ENCODE data around the gene C4orf36.

- TF ChIP-seq, protein P1, sequence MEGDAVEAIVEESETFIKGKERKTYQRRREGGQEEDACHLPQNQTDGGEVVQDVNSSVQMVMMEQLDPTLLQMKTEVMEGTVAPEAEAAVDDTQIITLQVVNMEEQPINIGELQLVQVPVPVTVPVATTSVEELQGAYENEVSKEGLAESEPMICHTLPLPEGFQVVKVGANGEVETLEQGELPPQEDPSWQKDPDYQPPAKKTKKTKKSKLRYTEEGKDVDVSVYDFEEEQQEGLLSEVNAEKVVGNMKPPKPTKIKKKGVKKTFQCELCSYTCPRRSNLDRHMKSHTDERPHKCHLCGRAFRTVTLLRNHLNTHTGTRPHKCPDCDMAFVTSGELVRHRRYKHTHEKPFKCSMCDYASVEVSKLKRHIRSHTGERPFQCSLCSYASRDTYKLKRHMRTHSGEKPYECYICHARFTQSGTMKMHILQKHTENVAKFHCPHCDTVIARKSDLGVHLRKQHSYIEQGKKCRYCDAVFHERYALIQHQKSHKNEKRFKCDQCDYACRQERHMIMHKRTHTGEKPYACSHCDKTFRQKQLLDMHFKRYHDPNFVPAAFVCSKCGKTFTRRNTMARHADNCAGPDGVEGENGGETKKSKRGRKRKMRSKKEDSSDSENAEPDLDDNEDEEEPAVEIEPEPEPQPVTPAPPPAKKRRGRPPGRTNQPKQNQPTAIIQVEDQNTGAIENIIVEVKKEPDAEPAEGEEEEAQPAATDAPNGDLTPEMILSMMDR (IDR thresholded peaks at IDR 0.05; ENCODE audit: control extremely low read depth in 1 of 3, insufficient read depth in 1 of 3, low read depth in 1 of 3, low read length in 3 of 3) = no peak
- TF ChIP-seq SIX5 (IDR thresholded peaks at IDR 0.05; ENCODE audit: low read depth, low read length) (no peak), SAP30 (IDR thresholded peaks at IDR 0.05; ENCODE audit: insufficient read depth, insufficient replicate concordance, low read length) (no peak), EGR1 (IDR thresholded peaks at IDR 0.05; ENCODE audit: borderline replicate concordance, low read depth, low read length) (no peak), EZH2 (IDR thresholded peaks at IDR 0.05; ENCODE audit: low read depth, low read length, severe bottlenecking) (no peak), KDM1A (IDR thresholded peaks at IDR 0.05; ENCODE audit: borderline replicate concordance, low read length) (no peak), CBX5 (IDR thresholded peaks at IDR 0.05; ENCODE audit: low read depth, low read length) (no peak), MAX (IDR thresholded peaks at IDR 0.05) (no peak), POLR2A (IDR thresholded peaks at IDR 0.05; ENCODE audit: control extremely low read depth in 1 of 2, low read depth in 2 of 2, low read length in 2 of 2) (no peak), POU5F1 (IDR thresholded peaks at IDR 0.05; ENCODE audit: low read depth, low read length) (no peak)
Measured at GRCh38 chr4:86896596-86896995, 4.4 kb upstream of the C4orf36 start.

Measured in H1 (cell line).